Posterior vena cava (tissue), 2 donors: ENCODE measurements around the gene NF1. TPM values are rescaled to one million over a fixed set of nuclear protein-coding genes. Genes with fewer than 3 reads are reported as not detected.
"Not testable (repeated sequence)": the region's sequence is repeated elsewhere in the genome, so short reads cannot be mapped to it uniquely, and the experiment has no call there.

Experiments used
- DNase-seq: peaks from one replicate; pipeline ENCODE4 v3.0.0-alpha.2; 2020; ENCODE audit warnings: low spot score
- intact Hi-C, 2 donors: fragments of 100-400 bp; cut with DNase I; formaldehyde crosslinking; loops; one replicate each; pipeline versions ENCODE4 v1.14.1 to v1.14.2; 2022 to 2023
- total RNA-seq, 2 donors: library from RNA; stranded (reverse); fragmentation: NEBNext Ultra II Directional; extraction: Animal tissue kit (Norgen Biotek cat#: 25700); gene quantifications; one replicate each; pipeline ENCODE4 v1.2.1, GENCODE V29; 2021
- donor health status: DM: yes; HTN: yes; CAD: no.
- donor health status: DM: yes; HTN: yes; CAD: no.

The NF1 gene
- total RNA-seq, 2 donors from 2014 or later: 47.7 to 70.1 TPM

GRCh38 chr17:31366088-31366487 is 271.3 kb downstream of the NF1 start:
- intact Hi-C loops: no loop called here
- no peak for DNase-seq

DNA sequence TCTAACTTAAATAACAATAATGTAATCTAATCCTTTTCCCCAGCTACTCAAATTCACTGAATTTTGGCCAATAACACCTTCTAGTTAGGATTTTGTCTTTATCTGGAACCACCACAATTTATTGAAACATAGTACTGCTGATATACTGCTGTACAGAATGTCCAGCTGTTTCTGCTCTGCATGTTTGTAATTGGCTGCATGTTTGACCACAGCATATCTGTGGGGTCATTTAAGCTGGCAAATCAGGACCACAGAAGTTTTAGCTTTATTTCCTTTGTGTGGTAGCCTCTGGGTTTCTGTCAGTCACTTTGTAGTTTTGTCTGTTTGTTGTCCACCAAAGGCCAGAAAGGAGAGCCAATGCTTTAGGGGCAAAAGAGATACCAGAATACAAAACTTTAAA is 274.5 kb downstream of the NF1 start:
- intact Hi-C loops: no loop called here
- no peak for DNase-seq

GRCh38 chr17:31371511-31372097 is 276.8 kb downstream of the NF1 start:
- intact Hi-C loops: no loop called here
- no peak for DNase-seq

GRCh38 chr17:31373150-31374093 is 278.6 kb downstream of the NF1 start:
- no peak for DNase-seq
- intact Hi-C loops: no loop called here

DNA sequence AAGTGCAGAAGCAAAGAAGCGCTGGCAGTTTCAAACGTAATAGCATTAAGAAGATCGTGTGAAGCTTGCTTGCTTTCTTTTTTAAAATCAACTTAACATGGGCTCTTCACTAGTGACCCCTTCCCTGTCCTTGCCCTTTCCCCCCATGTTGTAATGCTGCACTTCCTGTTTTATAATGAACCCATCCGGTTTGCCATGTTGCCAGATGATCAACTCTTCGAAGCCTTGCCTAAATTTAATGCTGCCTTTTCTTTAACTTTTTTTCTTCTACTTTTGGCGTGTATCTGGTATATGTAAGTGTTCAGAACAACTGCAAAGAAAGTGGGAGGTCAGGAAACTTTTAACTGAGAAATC is 279.3 kb downstream of the NF1 start:
- intact Hi-C loops: no loop called here

GRCh38 chr17:31374503-31374902 is 279.7 kb downstream of the NF1 start:
- no peak for DNase-seq
- intact Hi-C loops: no loop called here

More for the DNA sequence above, 279.3 kb downstream of the NF1 start:
- DNase-seq: no peak

DNA sequence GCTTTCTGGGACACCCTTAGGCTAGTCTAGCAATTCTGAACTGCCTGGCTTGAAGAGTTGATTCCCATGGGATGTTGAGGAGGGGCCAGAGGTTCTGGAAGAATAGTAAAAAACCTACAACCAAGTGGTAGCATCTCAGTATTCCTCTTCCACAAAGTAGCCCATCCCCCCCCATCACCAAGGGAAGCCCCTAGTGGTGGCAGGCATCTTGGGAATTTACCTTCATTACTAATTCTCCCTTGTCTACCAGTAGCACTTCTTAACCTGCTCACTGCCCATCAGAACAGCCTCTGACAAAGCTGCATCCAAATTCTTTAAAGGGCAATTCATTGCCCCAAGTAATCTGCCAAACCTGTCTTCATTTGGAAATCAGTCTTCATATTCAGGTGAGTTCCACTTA is 283.9 kb downstream of the NF1 start:
- intact Hi-C loops: no loop called here
- no peak for DNase-seq

DNA sequence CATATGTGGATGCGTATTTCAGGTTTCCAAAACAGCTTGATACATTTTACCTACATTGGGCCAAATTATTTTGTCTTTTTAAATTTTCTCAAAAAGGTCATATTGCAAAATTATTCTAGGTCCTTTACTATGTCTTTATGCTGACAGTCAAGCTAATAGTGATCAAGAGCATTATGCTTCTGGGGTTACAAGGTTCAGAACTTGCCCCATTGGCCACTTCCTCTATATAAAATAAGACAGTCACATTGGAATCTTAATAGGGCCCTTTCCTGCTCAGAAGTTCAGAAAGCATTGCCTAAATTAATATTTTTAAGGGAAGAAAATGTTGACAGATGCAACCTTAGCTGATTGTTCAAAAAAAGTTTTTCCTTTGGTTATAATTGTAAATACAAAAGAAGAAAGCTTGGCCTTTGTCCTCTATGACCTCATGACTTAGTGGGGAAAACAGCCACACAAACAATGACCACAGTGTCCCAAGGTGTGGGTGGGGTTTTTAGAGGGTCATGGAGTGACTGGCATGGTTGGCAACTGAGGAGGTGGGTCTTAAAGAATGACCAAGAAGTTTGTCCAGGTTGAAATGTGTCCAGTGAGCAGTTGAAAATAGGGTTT is 284.9 kb downstream of the NF1 start:
- DNase-seq: no peak
- intact Hi-C loops: loop anchor here in 1 of 2 donors (10.0 kb wide), 1 partner anchor 65 kb away; no protein-coding TSS in a partner anchor

DNA sequence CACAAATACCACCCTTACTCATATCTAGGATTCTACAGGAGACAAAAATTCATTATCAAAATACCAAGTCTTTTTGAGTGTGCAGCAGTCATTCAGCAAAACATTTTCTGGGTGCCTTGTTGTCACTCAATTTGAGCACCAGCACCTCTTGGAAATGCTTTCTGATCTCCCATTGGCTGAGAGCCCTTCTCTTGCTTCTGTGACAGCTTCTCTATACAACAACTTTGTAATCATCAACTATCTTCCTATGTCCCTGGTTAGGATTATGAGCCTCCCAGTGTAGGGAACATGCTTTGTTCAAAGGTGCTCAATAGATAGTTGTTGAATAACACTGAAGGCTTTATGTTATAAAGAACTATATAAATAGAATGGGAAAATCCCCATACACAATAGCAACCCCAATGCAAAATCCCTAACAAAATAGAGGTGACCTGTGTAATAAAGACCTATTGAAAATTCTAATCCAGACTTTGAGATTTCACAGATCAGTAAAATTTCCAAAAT is 286.4 kb downstream of the NF1 start:
- intact Hi-C loops: loop anchor here in 1 of 2 donors (10.0 kb wide), 1 partner anchor 64 kb away; no protein-coding TSS in a partner anchor
- DNase-seq: no peak

GRCh38 chr17:31382668-31383275 is 288.0 kb downstream of the NF1 start:
- intact Hi-C loops: loop anchor here in 1 of 2 donors (10.0 kb wide), 1 partner anchor 62 kb away; no protein-coding TSS in a partner anchor
- not testable (repeated sequence) for DNase-seq

DNA sequence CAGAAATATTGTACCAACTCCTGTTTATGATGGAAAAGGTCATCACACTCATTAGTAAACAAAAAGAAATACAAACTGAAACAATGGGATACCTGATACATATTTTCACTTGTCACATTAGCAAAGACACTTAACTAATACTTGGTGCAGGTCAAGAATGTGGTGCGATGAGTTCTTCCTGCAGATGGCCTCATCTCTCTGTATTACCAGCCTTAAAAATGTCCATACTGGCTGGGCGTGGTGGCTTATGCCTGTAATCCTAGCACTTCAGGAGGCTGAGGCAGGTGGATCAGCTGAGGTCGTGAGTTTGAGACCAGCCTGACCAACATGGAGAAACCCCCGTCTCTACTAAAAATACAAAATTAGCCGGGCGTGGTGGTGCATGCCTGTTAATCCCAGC is 288.7 kb downstream of the NF1 start:
- intact Hi-C loops: loop anchor here in 1 of 2 donors (10.0 kb wide), 1 partner anchor 61 kb away; no protein-coding TSS in a partner anchor

DNA sequence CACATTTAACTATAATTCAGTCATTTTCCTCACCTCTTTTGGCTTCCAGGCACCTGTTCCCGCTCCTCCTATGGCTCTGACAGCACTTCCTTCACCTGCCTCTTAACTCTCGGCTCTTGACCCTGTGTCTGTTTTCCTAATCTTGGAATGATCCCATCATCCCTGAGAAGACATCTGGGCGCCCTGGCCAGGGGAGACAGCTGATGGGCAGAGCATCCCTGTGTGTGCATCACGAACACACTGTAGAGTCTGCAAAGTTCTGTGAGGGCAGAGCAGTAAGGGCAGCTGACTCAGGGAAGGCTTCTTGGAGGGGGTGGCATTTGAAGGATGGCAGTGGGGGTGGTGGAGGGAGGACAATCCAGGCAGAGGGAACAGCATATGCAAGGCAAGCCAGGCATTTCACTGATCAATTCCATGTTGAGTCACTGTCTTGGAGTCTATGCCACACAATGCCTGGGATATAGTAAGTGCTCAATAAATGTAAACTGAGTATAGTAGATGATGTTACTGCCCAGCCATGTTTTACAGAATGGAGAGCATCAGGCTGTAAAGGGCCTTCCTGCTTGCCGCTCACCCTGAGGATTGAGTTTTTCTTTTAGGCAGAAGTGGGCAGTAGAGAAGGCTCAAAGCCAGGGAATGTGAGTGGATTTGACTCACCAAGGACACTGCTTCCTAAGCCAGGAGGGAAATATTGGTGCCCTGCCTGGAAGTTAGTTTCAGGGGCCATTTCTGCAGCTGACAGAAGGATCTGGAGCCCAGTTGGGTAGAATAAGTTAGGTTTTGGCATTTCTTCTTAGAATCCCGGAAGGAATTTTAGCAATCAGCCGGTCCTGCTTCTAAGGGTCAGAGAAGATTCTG is 290.9 kb downstream of the NF1 start:
- no peak for DNase-seq
- intact Hi-C loops: loop anchor here in 1 of 2 donors (10.0 kb wide), 1 partner anchor 59 kb away; no protein-coding TSS in a partner anchor

More for the DNA sequence above, 288.7 kb downstream of the NF1 start:
- DNase-seq: not testable (repeated sequence)

- DNase-seq: no peak
- intact Hi-C loops: loop anchor here in 1 of 2 donors (10.0 kb wide), 1 partner anchor 58 kb away; no protein-coding TSS in a partner anchor
Measured at GRCh38 chr17:31386542-31387075, 291.8 kb downstream of the NF1 start.

- DNase-seq: no peak
- intact Hi-C loops: loop anchor here in 1 of 2 donors (10.0 kb wide), 1 partner anchor 57 kb away; no protein-coding TSS in a partner anchor
Measured at GRCh38 chr17:31387438-31387837, 292.7 kb downstream of the NF1 start.

- intact Hi-C loops: loop anchor here in 1 of 2 donors (10.0 kb wide), 1 partner anchor 56 kb away; no protein-coding TSS in a partner anchor
- no peak for DNase-seq
Measured at GRCh38 chr17:31388351-31388750, 293.6 kb downstream of the NF1 start.

DNA sequence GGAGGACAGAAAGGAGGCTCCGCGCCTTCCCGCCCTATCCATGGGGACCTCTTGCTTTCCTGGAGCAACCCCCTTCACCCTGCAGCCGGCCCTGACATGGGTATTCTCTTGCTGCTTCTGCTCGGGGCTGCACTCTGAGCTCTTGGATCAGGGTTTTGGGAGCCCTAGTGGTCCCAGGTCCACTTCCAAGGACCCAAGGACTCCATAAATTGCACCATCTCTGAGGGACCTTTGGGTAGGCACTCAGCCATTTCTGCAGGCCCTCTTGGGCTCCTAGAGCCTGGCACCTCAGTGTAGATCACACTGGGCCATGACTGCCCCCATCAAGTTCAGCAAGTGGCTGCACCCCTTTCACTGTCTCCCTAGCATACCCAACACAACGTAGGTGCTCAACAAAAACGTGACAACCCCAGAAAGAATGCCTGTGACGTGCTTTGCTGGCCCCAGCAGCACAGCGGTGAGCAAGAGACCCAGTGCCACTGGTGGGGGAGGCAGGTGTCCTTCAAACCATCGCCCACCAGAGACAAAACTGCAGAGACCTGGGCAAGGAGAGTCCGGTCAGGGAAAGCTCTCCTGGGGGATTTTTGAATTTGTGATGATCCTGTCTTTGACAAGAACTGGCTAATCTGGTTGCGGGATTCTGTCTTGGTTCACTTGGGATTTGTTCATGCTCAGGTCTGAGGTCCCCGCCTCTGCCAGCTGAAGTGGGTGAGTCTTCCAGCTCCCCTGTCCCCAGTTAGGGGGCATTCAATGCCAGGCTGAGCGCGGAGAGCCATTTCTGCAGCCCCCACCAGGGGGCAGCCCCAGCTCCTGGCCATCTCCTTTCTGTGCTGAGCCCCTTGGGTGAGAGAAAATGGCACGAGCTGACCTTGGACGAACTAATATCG is 294.2 kb downstream of the NF1 start:
- intact Hi-C loops: loop anchor here in 1 of 2 donors (10.0 kb wide), 1 partner anchor 56 kb away; no protein-coding TSS in a partner anchor
- peak; percentile 75 for DNase-seq
